SK-N-SH (cell line): ENCODE measurements around the gene DGKZ. TPM values are rescaled to one million over a fixed set of nuclear protein-coding genes. Genes with fewer than 3 reads are reported as not detected.

Experiments used
- CTCF ChIA-PET: fragments of 300-600, 350-600 bp; formaldehyde crosslinking; extraction: SDS; loops from one replicate; lab custom pipeline; 2021; lab: Yijun Ruan, JAX
- POLR2A ChIA-PET: fragments of 350-600 bp; sonication (Branson Sonifier 250); formaldehyde crosslinking; extraction: SDS; loops from one replicate; lab custom pipeline; 2020; ENCODE audit warnings: antibody characterized with exemption, inconsistent platforms; lab: Yijun Ruan, JAX
- DNase-seq: peaks from one replicate; pipeline ENCODE4 v3.0.0; 2012
- H2AFZ ChIP-seq: fragments of 200-600 bp; sonication (generic); 2 replicates; pipeline ENCODE4 v1.8.1; 2016; ENCODE audit warnings: antibody characterized with exemption, mild to moderate bottlenecking, low read depth
- H3F3A ChIP-seq: fragments of 200-600 bp; sonication (generic); replicated peaks from 2 replicates; pipeline ENCODE3; 2016; ENCODE audit warnings: antibody characterized with exemption, mild to moderate bottlenecking; ENCODE audit not compliant: insufficient read depth
- H3K27ac ChIP-seq, 2 experiments: fragments of 200-500 bp in 1 of 2; fragments of 200-600 bp in 1 of 2; sonication (Bioruptor generic) in 1 of 2; sonication (generic), shearing (Covaris generic) in 1 of 2; 2 replicates each; pipeline versions ENCODE4 v1.5.1 to v1.6.1; 2014 to 2016; ENCODE audit warnings: low read depth in 2 of 2, inconsistent platforms in 1 of 2, low read length in 1 of 2, mild to moderate bottlenecking in 1 of 2, mixed read lengths in 1 of 2
- H3K27me3 ChIP-seq: fragments of 200-600 bp; sonication (generic), shearing (Covaris generic); 2 replicates; pipeline ENCODE4 v1.6.1; 2016; ENCODE audit warnings: mixed run types; ENCODE audit not compliant: insufficient read depth
- H3K36me3 ChIP-seq, 2 experiments: fragments of 200-500 bp in 1 of 2; fragments of 200-600 bp in 1 of 2; sonication (Bioruptor generic) in 1 of 2; sonication (generic) in 1 of 2; replicated peaks in 1 of 2; 2 replicates each; pipeline versions ENCODE3 to v1.5.1; 2014 to 2016; ENCODE audit warnings: low read length in 1 of 2, mild to moderate bottlenecking in 1 of 2; ENCODE audit not compliant: insufficient read depth in 2 of 2, control insufficient read depth in 1 of 2
- H3K4me1 ChIP-seq, 2 experiments: fragments of 200-500 bp in 1 of 2; fragments of 200-600 bp in 1 of 2; sonication (Bioruptor generic) in 1 of 2; sonication (generic), shearing (Covaris generic) in 1 of 2; 2 replicates each; pipeline versions ENCODE4 v1.5.1 to v1.6.1; 2014 to 2016; ENCODE audit warnings: low read depth in 1 of 2, low read length in 1 of 2, mixed run types in 1 of 2; ENCODE audit not compliant: insufficient read depth in 2 of 2, control insufficient read depth in 1 of 2
- H3K4me2 ChIP-seq: fragments of 200-600 bp; sonication (generic), shearing (Covaris generic); 2 replicates; pipeline ENCODE4 v1.6.1; 2017; ENCODE audit warnings: mixed run types
- H3K4me3 ChIP-seq, 2 experiments: fragments of 200-500 bp in 1 of 2; fragments of 200-600 bp in 1 of 2; sonication (Bioruptor generic) in 1 of 2; sonication (generic), shearing (Covaris generic) in 1 of 2; 2 replicates each; pipeline versions ENCODE4 v1.5.1 to v1.8.1; 2014 to 2016; ENCODE audit warnings: low read depth in 2 of 2, inconsistent platforms in 1 of 2, low read length in 1 of 2, mild to moderate bottlenecking in 1 of 2, mixed read lengths in 1 of 2, moderate library complexity in 1 of 2
- H3K79me2 ChIP-seq: fragments of 200-600 bp; sonication (generic); 2 replicates; pipeline ENCODE4 v1.8.1; 2017; ENCODE audit warnings: mild to moderate bottlenecking; ENCODE audit not compliant: insufficient read depth
- H3K9ac ChIP-seq: fragments of 200-600 bp; sonication (generic); 2 replicates; pipeline ENCODE4 v1.6.1; 2017; ENCODE audit warnings: mixed run types
- H3K9me2 ChIP-seq: fragments of 200-600 bp; sonication (generic); 2 replicates; pipeline ENCODE4 v1.6.1; 2017; ENCODE audit warnings: mixed run types
- H3K9me3 ChIP-seq: fragments of 200-600 bp; sonication (generic); 2 replicates; pipeline ENCODE4 v1.6.1; 2017; ENCODE audit warnings: mixed run types, mild to moderate bottlenecking, moderate library complexity
- H4K20me1 ChIP-seq: fragments of 200-600 bp; sonication (generic); 2 replicates; pipeline ENCODE4 v1.6.1; 2017; ENCODE audit warnings: mild to moderate bottlenecking, mixed run types; ENCODE audit not compliant: insufficient read depth
- CHD2 ChIP-seq: fragments of 150-350 bp; IDR thresholded peaks from 2 replicates; pipeline ENCODE4 v1.6.1; 2018; ENCODE audit warnings: low read length; ENCODE audit not compliant: partially characterized antibody
- EP300 ChIP-seq, 2 experiments: IDR thresholded peaks; 2 replicates each; pipeline versions ENCODE4 v1.4.0 to v1.6.1; 2012; ENCODE audit warnings: borderline replicate concordance in 1 of 2, low read depth in 1 of 2, low read length in 1 of 2
- FOXM1 ChIP-seq: IDR thresholded peaks from 2 replicates; pipeline ENCODE4 v1.4.0; 2012; ENCODE audit warnings: low read depth, mild to moderate bottlenecking
- GABPA ChIP-seq: IDR thresholded peaks from 2 replicates; pipeline ENCODE4 v1.4.0; 2012; ENCODE audit warnings: low read depth, mild to moderate bottlenecking
- GATA2 ChIP-seq: sonication (generic); formaldehyde crosslinking; IDR thresholded peaks from 2 replicates; pipeline ENCODE4 v1.5.0; 2020; ENCODE audit warnings: mild to moderate bottlenecking, missing genetic modification reagents
- IRF3 ChIP-seq: fragments of 150-350 bp; IDR thresholded peaks from 2 replicates; pipeline ENCODE4 v1.6.1; 2016; ENCODE audit warnings: mild to moderate bottlenecking, low read depth, low read length
- JUND ChIP-seq: IDR thresholded peaks from 2 replicates; pipeline ENCODE4 v1.4.0; 2012
- MXI1 ChIP-seq: IDR thresholded peaks from 2 replicates; pipeline ENCODE4 v1.6.1; 2012; ENCODE audit warnings: mild to moderate bottlenecking, low read depth, low read length, improper control_type of control experiment
- NFIC ChIP-seq: IDR thresholded peaks from 2 replicates; pipeline ENCODE4 v1.4.0; 2012; ENCODE audit warnings: borderline replicate concordance
- PBX3 ChIP-seq: IDR thresholded peaks from 2 replicates; pipeline ENCODE4; 2012
- POLR2AphosphoS5 ChIP-seq: IDR thresholded peaks from 2 replicates; pipeline ENCODE4 v1.6.1; 2012; ENCODE audit warnings: low read depth, low read length
- RCOR1 ChIP-seq: fragments of 150-350 bp; IDR thresholded peaks from 2 replicates; pipeline ENCODE4 v1.6.1; 2017; ENCODE audit warnings: antibody characterized with exemption, low read length
- RFX5 ChIP-seq: IDR thresholded peaks from 2 replicates; pipeline ENCODE4 v1.6.1; 2012; ENCODE audit warnings: mild to moderate bottlenecking, improper control_type of control experiment, low read length
- RXRA ChIP-seq: IDR thresholded peaks from 2 replicates; pipeline ENCODE4 v1.4.0; 2012; ENCODE audit warnings: low read depth, mild to moderate bottlenecking, borderline replicate concordance
- TAF1 ChIP-seq: IDR thresholded peaks from 2 replicates; pipeline ENCODE4 v1.6.1; 2012; ENCODE audit warnings: low read depth, mild to moderate bottlenecking, low read length, moderate library complexity, borderline replicate concordance
- TCF12 ChIP-seq: IDR thresholded peaks from 2 replicates; pipeline ENCODE4 v1.4.0; 2012
- USF1 ChIP-seq: IDR thresholded peaks from 2 replicates; pipeline ENCODE4 v1.4.0; 2012; ENCODE audit warnings: low read depth, borderline replicate concordance
- YY1 ChIP-seq: IDR thresholded peaks from 2 replicates; pipeline ENCODE4 v1.4.0; 2012; ENCODE audit warnings: low read depth, mild to moderate bottlenecking
- WGBS: methylation state at CpG from one replicate; pipeline ENCODE4 v1.1.6; 2017; ENCODE audit warnings: low lambda C conversion rate; 5-methylcytosine and 5-hydroxymethylcytosine counted together
- polyA plus RNA-seq, 3 experiments: library from polyadenylated mRNA; depleted of rRNA; stranded (reverse); fragments of >200 nt; gene quantifications; 2 replicates each; pipeline ENCODE4 v1.2.3, GENCODE V29; 2012
- TF ChIP-seq, protein P1 (sequence below): IDR thresholded peaks from 2 replicates; pipeline ENCODE4 v1.6.1; 2012; ENCODE audit warnings: mild to moderate bottlenecking, low read depth, low read length, moderate library complexity

The DGKZ gene
- polyA plus RNA-seq, 1 of the 3 experiments (the other 2 are of a cell fraction), result 33.2 TPM

GRCh38 chr11:46346886-46347636 lies at the start of gene DGKZ (continued):
- TF ChIP-seq YY1 (no peak), NFIC (no peak), POLR2AphosphoS5 (peak; percentile 40; the same call in 1 of the 2 replicates), CHD2 (no peak), EP300 (IDR thresholded peaks at IDR 0.05; ENCODE audit: borderline replicate concordance in 1 of 2, low read depth in 1 of 2, low read length in 1 of 2) (no peak), RCOR1 (0 out of 2 replicates have a peak, but pooled peaks have one; percentile 36), TAF1 (peak; percentile 33; the same call in 1 of the 2 replicates), GABPA (no peak; the same call in 1 of the 2 replicates), TCF12 (no peak), RXRA (no peak), MXI1 (peak; percentile 33; the same call in 1 of the 2 replicates), FOXM1 (no peak), GATA2 (CRISPR knock-in tag) (no peak)
- TF ChIP-seq, protein P1, sequence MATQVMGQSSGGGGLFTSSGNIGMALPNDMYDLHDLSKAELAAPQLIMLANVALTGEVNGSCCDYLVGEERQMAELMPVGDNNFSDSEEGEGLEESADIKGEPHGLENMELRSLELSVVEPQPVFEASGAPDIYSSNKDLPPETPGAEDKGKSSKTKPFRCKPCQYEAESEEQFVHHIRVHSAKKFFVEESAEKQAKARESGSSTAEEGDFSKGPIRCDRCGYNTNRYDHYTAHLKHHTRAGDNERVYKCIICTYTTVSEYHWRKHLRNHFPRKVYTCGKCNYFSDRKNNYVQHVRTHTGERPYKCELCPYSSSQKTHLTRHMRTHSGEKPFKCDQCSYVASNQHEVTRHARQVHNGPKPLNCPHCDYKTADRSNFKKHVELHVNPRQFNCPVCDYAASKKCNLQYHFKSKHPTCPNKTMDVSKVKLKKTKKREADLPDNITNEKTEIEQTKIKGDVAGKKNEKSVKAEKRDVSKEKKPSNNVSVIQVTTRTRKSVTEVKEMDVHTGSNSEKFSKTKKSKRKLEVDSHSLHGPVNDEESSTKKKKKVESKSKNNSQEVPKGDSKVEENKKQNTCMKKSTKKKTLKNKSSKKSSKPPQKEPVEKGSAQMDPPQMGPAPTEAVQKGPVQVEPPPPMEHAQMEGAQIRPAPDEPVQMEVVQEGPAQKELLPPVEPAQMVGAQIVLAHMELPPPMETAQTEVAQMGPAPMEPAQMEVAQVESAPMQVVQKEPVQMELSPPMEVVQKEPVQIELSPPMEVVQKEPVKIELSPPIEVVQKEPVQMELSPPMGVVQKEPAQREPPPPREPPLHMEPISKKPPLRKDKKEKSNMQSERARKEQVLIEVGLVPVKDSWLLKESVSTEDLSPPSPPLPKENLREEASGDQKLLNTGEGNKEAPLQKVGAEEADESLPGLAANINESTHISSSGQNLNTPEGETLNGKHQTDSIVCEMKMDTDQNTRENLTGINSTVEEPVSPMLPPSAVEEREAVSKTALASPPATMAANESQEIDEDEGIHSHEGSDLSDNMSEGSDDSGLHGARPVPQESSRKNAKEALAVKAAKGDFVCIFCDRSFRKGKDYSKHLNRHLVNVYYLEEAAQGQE, result no peak

DNA sequence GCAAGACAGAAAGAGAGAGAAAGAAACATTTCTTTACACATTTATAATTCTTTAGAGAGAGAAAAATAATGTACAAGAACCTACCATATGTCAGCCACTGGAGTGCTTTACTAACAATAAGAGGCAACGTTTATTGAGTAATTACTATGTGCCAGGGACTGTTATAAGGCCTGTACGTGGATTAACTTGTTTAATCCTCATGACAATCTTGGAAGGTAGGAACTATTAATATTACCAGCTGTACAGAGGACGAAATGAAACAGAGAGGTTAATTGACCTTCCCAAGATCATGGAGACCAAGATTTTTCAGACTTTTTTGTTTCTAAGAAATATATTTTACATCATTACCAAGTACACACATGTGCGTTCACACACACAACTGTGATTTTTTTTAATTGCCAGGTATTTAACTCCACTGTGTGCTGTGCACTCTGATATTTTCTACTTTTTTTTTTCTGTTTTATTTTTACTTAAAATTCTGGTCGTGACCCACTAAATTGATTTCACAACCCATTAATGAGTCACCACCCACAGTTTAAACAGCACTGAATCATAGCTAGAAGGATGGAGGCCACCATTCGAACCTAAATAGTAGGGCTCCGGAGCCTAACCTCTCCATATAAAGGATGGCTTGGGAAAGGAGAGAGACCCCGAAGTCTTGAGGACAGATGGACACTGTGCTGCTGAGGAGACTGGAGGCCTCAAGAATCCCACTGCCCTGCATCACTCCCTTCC lies 48.4 kb upstream of the DGKZ start:
- Histone ChIP-seq H2AFZ (no peak overlapping the region), H3K4me1 (peaks cover 13 to 30% of the 10 kb centered on the region in 2 experiments; a peak in 3 of 4 replicates), H3K27me3 (no peaks in the 10 kb centered on the region), H3K27ac (peak overlapping the region in 1 of 2 experiments; percentile 95; a peak in 2 of 4 replicates), H3K79me2 (peaks cover 84% of the 10 kb centered on the region), H3K36me3 (peaks cover 0 to 20% of the 10 kb centered on the region in 2 experiments), H3K4me2 (peak overlapping the region; percentile 32; the same call in 1 of the 2 replicates), H3K9me3 (no peaks in the 10 kb centered on the region), H3K9me2 (no peaks in the 10 kb centered on the region), H3K9ac (peak overlapping the region; percentile 21; the same call in 1 of the 2 replicates), H4K20me1 (no peaks in the 10 kb centered on the region), H3F3A (peaks cover 59% of the 10 kb centered on the region), H3K4me3 (no peak overlapping the region)
- 35% methylated on average over 8 of the region's 8 CpGs for WGBS
- ChIA-PET POLR2A (interaction anchor here (1.4 kb wide), 1 partner anchor 17 kb away, joined by 3 read pairs; no protein-coding TSS in a partner anchor), CTCF (interaction anchor here (1.2 to 2.1 kb wide), 2 partner anchors 10 to 59 kb away, joined by 4 to 20 read pairs; no protein-coding TSS in a partner anchor)
- no peak for DNase-seq
- TF ChIP-seq JUND, result peak; percentile 74
- TF ChIP-seq EP300 (IDR thresholded peaks at IDR 0.05; ENCODE audit: borderline replicate concordance in 1 of 2, low read depth in 1 of 2, low read length in 1 of 2), result no peak
- TF ChIP-seq RFX5, result no peak
- TF ChIP-seq IRF3, result no peak
- TF ChIP-seq, protein P1, result no peak
- no peak for TF ChIP-seq PBX3
- no peak for TF ChIP-seq YY1
- no peak for TF ChIP-seq USF1
